ENCODE data around the gene RAET1L. TPM values are rescaled to one million over a fixed set of nuclear protein-coding genes. Genes with fewer than 3 reads are reported as not detected.

RAET1L gene
- total and polyA plus RNA-seq, 2 experiments from 2014 or later = not detected

GRCh38 chr6:149999636-150000035 is 25.7 kb downstream of the RAET1L start (continued):
- no peak for TF ChIP-seq ZNF462 (CRISPR knock-in tag; IDR thresholded peaks at IDR 0.05)

DNA sequence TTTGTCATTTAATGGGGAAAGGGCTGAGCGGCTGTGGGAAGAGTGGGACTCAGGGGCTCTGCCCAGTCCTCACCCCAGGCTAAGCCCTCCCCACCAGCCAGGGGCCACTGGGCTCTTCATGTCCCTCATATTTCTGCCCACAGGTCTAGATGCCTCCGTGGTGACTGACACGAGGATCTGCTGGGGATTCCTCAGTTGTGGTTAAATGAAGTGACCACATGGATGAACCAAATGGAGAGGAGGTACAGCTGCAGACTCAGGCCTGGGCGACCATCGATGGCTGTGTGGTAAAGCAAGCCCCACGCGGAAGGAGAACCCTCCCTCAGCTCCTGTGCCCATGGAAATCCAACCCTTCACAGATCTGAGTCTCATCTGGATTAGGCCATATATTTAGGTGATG is 29.4 kb downstream of the RAET1L start:
- Mint-ChIP-seq H3K36me3 (ENCODE audit: low read depth) (no peaks in the 10 kb centered on the region; the same call in 2 of the 3 replicates), H3K4me1 (peaks cover 10% of the 10 kb centered on the region), H3K4me3 (no peak overlapping the region), H3K27ac (no peak overlapping the region), H3K27me3 (ENCODE audit: insufficient read depth, low read depth, poor library complexity) (peaks cover 53% of the 10 kb centered on the region), H3K9me3 (no peaks in the 10 kb centered on the region)
- H3F3A ChIP-seq (replicated peaks; ENCODE audit: low read depth) = peaks cover 2% of the 10 kb centered on the region; the same call in 1 of the 2 replicates
- H3K4me3 ChIP-seq = no peak overlapping the region
- H3K27ac ChIP-seq (ENCODE audit: low read depth) = no peak overlapping the region
- H3K9me2 ChIP-seq (ENCODE audit: insufficient read depth) = no peaks in the 10 kb centered on the region
- no peaks in the 10 kb centered on the region for H3K36me3 ChIP-seq (ENCODE audit: insufficient read depth)
- H2AFZ ChIP-seq = no peak overlapping the region
- H3K79me2 ChIP-seq (replicated peaks; ENCODE audit: insufficient read depth) = no peaks in the 10 kb centered on the region
- peaks cover 7% of the 10 kb centered on the region; the same call in 1 of the 2 replicates for H4K20me1 ChIP-seq (replicated peaks; ENCODE audit: insufficient read depth)
- DNase-seq (ENCODE audit: low spot score) = no peak
- H3K4me2 ChIP-seq = no peak overlapping the region
- peaks cover 4% of the 10 kb centered on the region; the same call in 1 of the 2 replicates for H3K4me1 ChIP-seq (ENCODE audit: insufficient read depth)
- peaks cover 63% of the 10 kb centered on the region for H3K27me3 ChIP-seq (ENCODE audit: insufficient read depth)
- no peak for ATAC-seq
- TF ChIP-seq, protein P1, sequence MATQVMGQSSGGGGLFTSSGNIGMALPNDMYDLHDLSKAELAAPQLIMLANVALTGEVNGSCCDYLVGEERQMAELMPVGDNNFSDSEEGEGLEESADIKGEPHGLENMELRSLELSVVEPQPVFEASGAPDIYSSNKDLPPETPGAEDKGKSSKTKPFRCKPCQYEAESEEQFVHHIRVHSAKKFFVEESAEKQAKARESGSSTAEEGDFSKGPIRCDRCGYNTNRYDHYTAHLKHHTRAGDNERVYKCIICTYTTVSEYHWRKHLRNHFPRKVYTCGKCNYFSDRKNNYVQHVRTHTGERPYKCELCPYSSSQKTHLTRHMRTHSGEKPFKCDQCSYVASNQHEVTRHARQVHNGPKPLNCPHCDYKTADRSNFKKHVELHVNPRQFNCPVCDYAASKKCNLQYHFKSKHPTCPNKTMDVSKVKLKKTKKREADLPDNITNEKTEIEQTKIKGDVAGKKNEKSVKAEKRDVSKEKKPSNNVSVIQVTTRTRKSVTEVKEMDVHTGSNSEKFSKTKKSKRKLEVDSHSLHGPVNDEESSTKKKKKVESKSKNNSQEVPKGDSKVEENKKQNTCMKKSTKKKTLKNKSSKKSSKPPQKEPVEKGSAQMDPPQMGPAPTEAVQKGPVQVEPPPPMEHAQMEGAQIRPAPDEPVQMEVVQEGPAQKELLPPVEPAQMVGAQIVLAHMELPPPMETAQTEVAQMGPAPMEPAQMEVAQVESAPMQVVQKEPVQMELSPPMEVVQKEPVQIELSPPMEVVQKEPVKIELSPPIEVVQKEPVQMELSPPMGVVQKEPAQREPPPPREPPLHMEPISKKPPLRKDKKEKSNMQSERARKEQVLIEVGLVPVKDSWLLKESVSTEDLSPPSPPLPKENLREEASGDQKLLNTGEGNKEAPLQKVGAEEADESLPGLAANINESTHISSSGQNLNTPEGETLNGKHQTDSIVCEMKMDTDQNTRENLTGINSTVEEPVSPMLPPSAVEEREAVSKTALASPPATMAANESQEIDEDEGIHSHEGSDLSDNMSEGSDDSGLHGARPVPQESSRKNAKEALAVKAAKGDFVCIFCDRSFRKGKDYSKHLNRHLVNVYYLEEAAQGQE (IDR thresholded peaks at IDR 0.05; ENCODE audit: unreplicated experiment) = no peak
- no peak for TF ChIP-seq EZH2phosphoT487 (IDR thresholded peaks at IDR 0.05; ENCODE audit: unreplicated experiment)
- no peak for TF ChIP-seq ETS1 (IDR thresholded peaks at IDR 0.05)
- TF ChIP-seq, protein P2, sequence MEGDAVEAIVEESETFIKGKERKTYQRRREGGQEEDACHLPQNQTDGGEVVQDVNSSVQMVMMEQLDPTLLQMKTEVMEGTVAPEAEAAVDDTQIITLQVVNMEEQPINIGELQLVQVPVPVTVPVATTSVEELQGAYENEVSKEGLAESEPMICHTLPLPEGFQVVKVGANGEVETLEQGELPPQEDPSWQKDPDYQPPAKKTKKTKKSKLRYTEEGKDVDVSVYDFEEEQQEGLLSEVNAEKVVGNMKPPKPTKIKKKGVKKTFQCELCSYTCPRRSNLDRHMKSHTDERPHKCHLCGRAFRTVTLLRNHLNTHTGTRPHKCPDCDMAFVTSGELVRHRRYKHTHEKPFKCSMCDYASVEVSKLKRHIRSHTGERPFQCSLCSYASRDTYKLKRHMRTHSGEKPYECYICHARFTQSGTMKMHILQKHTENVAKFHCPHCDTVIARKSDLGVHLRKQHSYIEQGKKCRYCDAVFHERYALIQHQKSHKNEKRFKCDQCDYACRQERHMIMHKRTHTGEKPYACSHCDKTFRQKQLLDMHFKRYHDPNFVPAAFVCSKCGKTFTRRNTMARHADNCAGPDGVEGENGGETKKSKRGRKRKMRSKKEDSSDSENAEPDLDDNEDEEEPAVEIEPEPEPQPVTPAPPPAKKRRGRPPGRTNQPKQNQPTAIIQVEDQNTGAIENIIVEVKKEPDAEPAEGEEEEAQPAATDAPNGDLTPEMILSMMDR (conservative IDR thresholded peaks at IDR 0.05; ENCODE audit: low read depth in 2 of 2) = no peak
- TF ChIP-seq NANOG (IDR thresholded peaks at IDR 0.05; ENCODE audit: borderline replicate concordance) = no peak

Data from GM23338 (cell line).